A549 (cell line): ENCODE measurements around the gene LRCH1. TPM values are rescaled to one million over a fixed set of nuclear protein-coding genes. Genes with fewer than 3 reads are reported as not detected.

Experiments used
- ATAC-seq, 2 experiments: fragments of 200-7000 bp in 1 of 2; fragments of >200 bp in 1 of 2; cut with Nextera tagmentation in 1 of 2; cut with Tn5 transposase in 1 of 2; 3 replicates each; pipeline versions ENCODE4 v1.8.0 to v1.9.1; 2018 to 2020; ENCODE audit warnings: mild to moderate bottlenecking in 1 of 2, moderate library complexity in 1 of 2
- CTCF ChIA-PET: fragments of 300-600 bp; sonication (Branson Sonifier 250); formaldehyde crosslinking; extraction: SDS; loops from one replicate; lab custom pipeline; 2021; ENCODE audit warnings: antibody characterized with exemption, inconsistent platforms; lab: Yijun Ruan, JAX
- POLR2A ChIA-PET: fragments of 350-600 bp; formaldehyde crosslinking; extraction: SDS; loops from one replicate; lab custom pipeline; 2021; ENCODE audit warnings: antibody characterized with exemption, inconsistent platforms; lab: Yijun Ruan, JAX
- DNase-seq, 2 experiments: peaks; one replicate each; pipeline versions ENCODE4 v3.0.0 to v3.0.0-alpha.2; 2011 to 2016; ENCODE audit warnings: low read depth in 1 of 2, low spot score in 1 of 2
- FAIRE-seq: peaks from 2 replicates; lab custom pipeline; 2011; peaks lifted over from hg19 to GRCh38; lab: Jason Lieb, UNC
- H3K27ac ChIP-seq, 2 experiments: fragments of >200 bp; sonication (Bioruptor Twin); formaldehyde crosslinking; 3 replicates each; pipeline ENCODE4 v1.5.1; 2016 to 2017
- H3K4me1 ChIP-seq: fragments of >200 bp; sonication (Bioruptor Twin); formaldehyde crosslinking; 3 replicates; pipeline ENCODE4 v1.6.1; 2016
- H3K4me2 ChIP-seq: fragments of >200 bp; sonication (Bioruptor Twin); formaldehyde crosslinking; 3 replicates; pipeline ENCODE4 v1.6.1; 2016
- H3K4me3 ChIP-seq: fragments of >200 bp; sonication (Bioruptor Twin); formaldehyde crosslinking; 3 replicates; pipeline ENCODE4 v1.5.1; 2016
- H3K9me3 ChIP-seq: fragments of >200 bp; sonication (Bioruptor Twin); formaldehyde crosslinking; 3 replicates; pipeline ENCODE4 v1.6.1; 2016
- CBX2 ChIP-seq: fragments of 200-600 bp; sonication (generic); IDR thresholded peaks from 2 replicates; pipeline ENCODE4 v1.6.1; 2016; ENCODE audit warnings: low read depth, mild to moderate bottlenecking, borderline replicate concordance
- CEBPB ChIP-seq, 2 experiments: fragments of >200 bp in 1 of 2; sonication (Bioruptor Twin) in 1 of 2; formaldehyde crosslinking in 1 of 2; IDR thresholded peaks; 2 replicates each; pipeline ENCODE4 v1.6.1; 2012 to 2016
- CTCF ChIP-seq: fragments of >200 bp; sonication (Bioruptor Twin); formaldehyde crosslinking; IDR thresholded peaks from 3 replicates; pipeline ENCODE4 v1.5.1; 2016
- EHMT2 ChIP-seq: fragments of 200-600 bp; sonication (generic); IDR thresholded peaks from 2 replicates; pipeline ENCODE4 v1.6.1; 2016; ENCODE audit warnings: antibody characterized with exemption, low read depth, mild to moderate bottlenecking, moderate library complexity
- ELK1 ChIP-seq: fragments of 150-350 bp; IDR thresholded peaks from 2 replicates; pipeline ENCODE4 v1.6.1; 2014; ENCODE audit warnings: low read depth, mild to moderate bottlenecking, low read length
- FOSL2 ChIP-seq, 2 experiments: fragments of 450-650 bp in 1 of 2; fragments of >200 bp in 1 of 2; sonication (Bioruptor Twin) in 1 of 2; formaldehyde crosslinking; IDR thresholded peaks; 2 replicates each; pipeline versions ENCODE4 v1.5.0 to v1.6.1; 2016 to 2020; ENCODE audit warnings: mild to moderate bottlenecking in 1 of 2, moderate library complexity in 1 of 2
- FOXS1 ChIP-seq: fragments of 250-450 bp; sonication (Bioruptor Pico); IDR thresholded peaks from 2 replicates; pipeline ENCODE4 v1.5.0; 2020; ENCODE audit warnings: mild to moderate bottlenecking, moderate library complexity
- GATA3 ChIP-seq: IDR thresholded peaks from 2 replicates; pipeline ENCODE4 v1.6.1; 2012; ENCODE audit warnings: borderline replicate concordance
- NPAS2 ChIP-seq: fragments of 250-450 bp; sonication (Bioruptor Pico); IDR thresholded peaks from 2 replicates; pipeline ENCODE4 v1.8.0; 2022; ENCODE audit warnings: mild to moderate bottlenecking, moderate library complexity, borderline replicate concordance
- NR3C1 ChIP-seq: fragments of >200 bp; sonication (Bioruptor Twin); formaldehyde crosslinking; IDR thresholded peaks from 3 replicates; pipeline ENCODE4 v1.6.1; 2017
- RAD21 ChIP-seq, 2 experiments: fragments of >200 bp in 1 of 2; sonication (Bioruptor Twin) in 1 of 2; formaldehyde crosslinking in 1 of 2; IDR thresholded peaks in 1 of 2; conservative IDR thresholded peaks in 1 of 2; 2 replicates in 1 of 2; 3 replicates in 1 of 2; pipeline ENCODE4 v1.6.1; 2012 to 2018; ENCODE audit warnings: inconsistent platforms in 1 of 2
- RCOR1 ChIP-seq: fragments of 150-350 bp; IDR thresholded peaks from 2 replicates; pipeline ENCODE4 v1.6.1; 2014; ENCODE audit warnings: antibody characterized with exemption, low read length, low read depth
- RNF2 ChIP-seq: fragments of 200-600 bp; sonication (generic); IDR thresholded peaks from 2 replicates; pipeline ENCODE4 v1.6.1; 2016; ENCODE audit warnings: low read depth, mild to moderate bottlenecking, antibody characterized with exemption, moderate library complexity, borderline replicate concordance
- SREBF2 ChIP-seq: fragments of 450-650 bp; IDR thresholded peaks from 2 replicates; pipeline ENCODE4 v1.6.1; 2014; ENCODE audit warnings: mild to moderate bottlenecking, moderate library complexity
- ZFP36 ChIP-seq: fragments of 450-650 bp; IDR thresholded peaks from 2 replicates; pipeline ENCODE4 v1.6.1; 2014; ENCODE audit warnings: borderline replicate concordance; ENCODE audit not compliant: partially characterized antibody
- WGBS: methylation state at CpG from one replicate; pipeline ENCODE4 v1.1.6; 2017; ENCODE audit errors: missing lambda C conversion rate; 5-methylcytosine and 5-hydroxymethylcytosine counted together
- polyA plus RNA-seq, 4 experiments: library from polyadenylated mRNA; depleted of rRNA in 3 of 4; stranded (reverse); fragments of >200 nt; fragmentation: RNase III in 1 of 4; extraction: RNeasy Plus Mini Kit Qiagen cat#74134 plus additional on column Dnase treatment in 1 of 4; gene quantifications; 2 replicates in 3 of 4; 3 replicates in 1 of 4; pipeline ENCODE4 v1.2.3, GENCODE V29; 2011 to 2017
- TF ChIP-seq, protein P1 (sequence below): fragments of 200-600 bp; sonication (generic); IDR thresholded peaks from 2 replicates; pipeline ENCODE4 v1.6.1; 2016; ENCODE audit warnings: antibody characterized with exemption, mild to moderate bottlenecking, moderate library complexity
- TF ChIP-seq, protein P2 (sequence below): fragments of >200 bp; sonication (Bioruptor Twin); formaldehyde crosslinking; IDR thresholded peaks from 3 replicates; pipeline ENCODE4 v1.6.1; 2016

LRCH1 gene
- polyA plus RNA-seq, 2 of the 4 experiments (the other 2 are of a cell fraction): 8.5 to 16.4 TPM

DNA sequence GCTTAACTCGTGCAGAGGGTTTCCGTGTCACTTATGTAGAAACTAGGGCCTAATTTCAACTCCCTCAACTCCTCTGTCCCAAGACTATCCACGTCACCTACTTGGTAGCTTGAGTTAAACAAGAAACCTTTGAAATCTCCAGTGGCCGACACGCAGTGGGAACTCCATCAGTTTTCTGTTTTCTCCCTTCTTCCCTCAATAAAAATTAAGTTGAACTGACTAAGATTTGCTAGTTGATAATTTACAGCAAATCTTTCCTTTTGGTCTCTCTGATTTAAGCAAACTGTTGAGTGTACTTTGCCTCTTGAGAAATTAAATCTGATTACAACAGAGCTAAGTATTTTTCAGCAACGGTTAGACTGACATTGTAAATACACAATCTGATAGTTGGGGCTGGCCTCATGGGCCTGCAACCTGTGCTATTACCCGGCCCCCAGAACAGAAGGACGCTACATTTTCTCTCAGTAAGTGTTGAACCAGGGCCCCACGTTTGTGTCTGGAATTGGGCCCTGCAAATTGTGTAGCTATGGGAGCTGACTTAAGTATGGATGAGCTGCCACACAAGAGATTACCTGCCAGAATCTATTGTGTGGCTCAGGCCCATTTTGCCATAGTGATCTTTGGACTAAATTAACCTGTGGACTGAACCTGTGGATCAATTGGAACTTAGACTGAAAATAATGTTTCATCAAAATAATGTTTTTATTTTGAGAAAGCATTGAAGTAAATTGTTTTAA lies 244.7 kb downstream of the LRCH1 start:
- peak overlapping the region; percentile 94 for H3K4me2 ChIP-seq
- TF ChIP-seq, protein P1, sequence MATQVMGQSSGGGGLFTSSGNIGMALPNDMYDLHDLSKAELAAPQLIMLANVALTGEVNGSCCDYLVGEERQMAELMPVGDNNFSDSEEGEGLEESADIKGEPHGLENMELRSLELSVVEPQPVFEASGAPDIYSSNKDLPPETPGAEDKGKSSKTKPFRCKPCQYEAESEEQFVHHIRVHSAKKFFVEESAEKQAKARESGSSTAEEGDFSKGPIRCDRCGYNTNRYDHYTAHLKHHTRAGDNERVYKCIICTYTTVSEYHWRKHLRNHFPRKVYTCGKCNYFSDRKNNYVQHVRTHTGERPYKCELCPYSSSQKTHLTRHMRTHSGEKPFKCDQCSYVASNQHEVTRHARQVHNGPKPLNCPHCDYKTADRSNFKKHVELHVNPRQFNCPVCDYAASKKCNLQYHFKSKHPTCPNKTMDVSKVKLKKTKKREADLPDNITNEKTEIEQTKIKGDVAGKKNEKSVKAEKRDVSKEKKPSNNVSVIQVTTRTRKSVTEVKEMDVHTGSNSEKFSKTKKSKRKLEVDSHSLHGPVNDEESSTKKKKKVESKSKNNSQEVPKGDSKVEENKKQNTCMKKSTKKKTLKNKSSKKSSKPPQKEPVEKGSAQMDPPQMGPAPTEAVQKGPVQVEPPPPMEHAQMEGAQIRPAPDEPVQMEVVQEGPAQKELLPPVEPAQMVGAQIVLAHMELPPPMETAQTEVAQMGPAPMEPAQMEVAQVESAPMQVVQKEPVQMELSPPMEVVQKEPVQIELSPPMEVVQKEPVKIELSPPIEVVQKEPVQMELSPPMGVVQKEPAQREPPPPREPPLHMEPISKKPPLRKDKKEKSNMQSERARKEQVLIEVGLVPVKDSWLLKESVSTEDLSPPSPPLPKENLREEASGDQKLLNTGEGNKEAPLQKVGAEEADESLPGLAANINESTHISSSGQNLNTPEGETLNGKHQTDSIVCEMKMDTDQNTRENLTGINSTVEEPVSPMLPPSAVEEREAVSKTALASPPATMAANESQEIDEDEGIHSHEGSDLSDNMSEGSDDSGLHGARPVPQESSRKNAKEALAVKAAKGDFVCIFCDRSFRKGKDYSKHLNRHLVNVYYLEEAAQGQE: 0 out of 2 replicates have a peak, but pooled peaks have one; percentile 0
- no peak for TF ChIP-seq SREBF2
- peak overlapping the region; percentile 89 for H3K4me3 ChIP-seq
- ChIA-PET POLR2A (no interaction called here), CTCF (no interaction called here)
- 64% methylated on average over 9 of the region's 9 CpGs for WGBS
- FAIRE-seq: no peak
- H3K4me1 ChIP-seq: peaks cover 14% of the 10 kb centered on the region; the same call in 1 of the 3 replicates
- H3K9me3 ChIP-seq: no peaks in the 10 kb centered on the region
- H3K27ac ChIP-seq: peak overlapping the region; percentile 95 to 98
- no peak for DNase-seq
- ATAC-seq: no peak

GRCh38 chr13:46799139-46799538 lies 246.2 kb downstream of the LRCH1 start:
- ATAC-seq (no peak), FAIRE-seq (no peak), DNase-seq (no peak)
- no peak overlapping the region for H3K4me3 ChIP-seq
- peaks cover 14% of the 10 kb centered on the region; the same call in 1 of the 3 replicates for H3K4me1 ChIP-seq
- POLR2A ChIA-PET: no interaction called here
- CTCF ChIA-PET: no interaction called here
- H3K27ac ChIP-seq: no peak overlapping the region
- H3K4me2 ChIP-seq: no peak overlapping the region
- no peaks in the 10 kb centered on the region for H3K9me3 ChIP-seq
- TF ChIP-seq GATA3 (no peak), FOXS1 (CRISPR knock-in tag) (no peak), ZFP36 (no peak), CTCF (no peak), NPAS2 (no peak), ELK1 (no peak), CEBPB (IDR thresholded peaks at IDR 0.05) (no peak), FOSL2 (IDR thresholded peaks at IDR 0.05) (no peak), FOSL2 (CRISPR knock-in tag; IDR thresholded peaks at IDR 0.05) (no peak), RAD21 (conservative IDR thresholded peaks at IDR 0.05 in 1 of 2, IDR thresholded peaks at IDR 0.05 in 1 of 2) (no peak), CBX2 (no peak), NR3C1 (no peak), RNF2 (no peak), RCOR1 (no peak), EHMT2 (no peak)
- TF ChIP-seq, protein P2, sequence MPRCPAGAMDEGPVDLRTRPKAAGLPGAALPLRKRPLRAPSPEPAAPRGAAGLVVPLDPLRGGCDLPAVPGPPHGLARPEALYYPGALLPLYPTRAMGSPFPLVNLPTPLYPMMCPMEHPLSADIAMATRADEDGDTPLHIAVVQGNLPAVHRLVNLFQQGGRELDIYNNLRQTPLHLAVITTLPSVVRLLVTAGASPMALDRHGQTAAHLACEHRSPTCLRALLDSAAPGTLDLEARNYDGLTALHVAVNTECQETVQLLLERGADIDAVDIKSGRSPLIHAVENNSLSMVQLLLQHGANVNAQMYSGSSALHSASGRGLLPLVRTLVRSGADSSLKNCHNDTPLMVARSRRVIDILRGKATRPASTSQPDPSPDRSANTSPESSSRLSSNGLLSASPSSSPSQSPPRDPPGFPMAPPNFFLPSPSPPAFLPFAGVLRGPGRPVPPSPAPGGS: no peak
- WGBS: 63% methylated on average over 4 of the region's 4 CpGs
